Stimulated activated CD4-positive, alpha-beta T cell treated with anti-CD3 and anti-CD28 coated beads, Interleukin-1b, Interleukin-23, amount 100 ng/mL, for 24 hours (primary cell): Measurements from ENCODE around the gene PAPSS2.

Source experiments
- DNase-seq, 4 experiments: peaks; one replicate each; pipeline ENCODE4 v3.0.0-alpha.2; 2020; ENCODE audit warnings: low read depth in 4 of 4, low spot score in 1 of 4

PAPSS2 gene

GRCh38 chr10:87669752-87670151 is 10.1 kb downstream of the PAPSS2 start:
- DNase-seq = no peak

GRCh38 chr10:87670586-87670985 is 10.9 kb downstream of the PAPSS2 start:
- DNase-seq = no peak

- no peak for DNase-seq
Measured at GRCh38 chr10:87671139-87671815, 11.6 kb downstream of the PAPSS2 start.

GRCh38 chr10:87672551-87672950 is 12.9 kb downstream of the PAPSS2 start:
- DNase-seq = no peak

GRCh38 chr10:87674943-87675342 is 15.3 kb downstream of the PAPSS2 start:
- no peak for DNase-seq

- DNase-seq = no peak
Measured at GRCh38 chr10:87675396-87676376, 16.0 kb downstream of the PAPSS2 start.

- no peak for DNase-seq
Measured at GRCh38 chr10:87677595-87677994, 17.9 kb downstream of the PAPSS2 start.

- no peak for DNase-seq
Measured at GRCh38 chr10:87678302-87678701, 18.6 kb downstream of the PAPSS2 start.

GRCh38 chr10:87683356-87683755 is 23.7 kb downstream of the PAPSS2 start:
- no peak for DNase-seq

- no peak for DNase-seq
Measured at GRCh38 chr10:87684001-87684638, 24.4 kb downstream of the PAPSS2 start.

GRCh38 chr10:87685832-87686574 is 26.3 kb downstream of the PAPSS2 start:
- DNase-seq = no peak

GRCh38 chr10:87691506-87692070 is 31.9 kb downstream of the PAPSS2 start:
- no peak for DNase-seq

GRCh38 chr10:87692956-87693484 is 33.3 kb downstream of the PAPSS2 start:
- DNase-seq = no peak

GRCh38 chr10:87694011-87694794 is 34.5 kb downstream of the PAPSS2 start:
- DNase-seq = no peak

GRCh38 chr10:87695074-87695473 is 35.4 kb downstream of the PAPSS2 start:
- no peak for DNase-seq

- DNase-seq = no peak
Measured at GRCh38 chr10:87696922-87697745, 37.5 kb downstream of the PAPSS2 start.

GRCh38 chr10:87700031-87700796 is 40.5 kb downstream of the PAPSS2 start:
- no peak for DNase-seq
